ENCODE data around the gene BMP6. TPM values are rescaled to one million over a fixed set of nuclear protein-coding genes. Genes with fewer than 3 reads are reported as not detected.

Gene BMP6
- total and polyA plus RNA-seq, 2 of the 4 experiments (the other 2 are of a cell fraction), result 0.18 to 0.19 TPM

DNA sequence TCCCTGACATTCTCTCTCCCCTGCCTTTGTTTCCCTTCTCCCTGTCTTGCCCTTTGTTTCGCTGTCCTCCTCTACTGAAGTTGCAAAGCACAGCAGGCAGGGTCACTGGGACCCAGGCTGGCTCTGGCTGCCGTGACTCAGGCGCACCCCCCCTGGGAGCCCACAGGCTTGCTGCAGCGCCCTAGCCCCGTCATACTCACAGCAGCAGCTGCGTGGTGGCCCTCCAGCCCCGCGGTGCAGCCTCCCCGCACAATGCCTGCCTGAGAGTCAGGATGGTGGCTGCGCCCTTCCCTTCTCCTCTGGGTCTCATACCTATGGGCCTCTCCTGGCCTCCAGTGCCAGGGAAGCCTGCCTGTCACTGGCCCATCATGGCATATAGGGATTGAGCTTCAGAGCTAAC lies 143.0 kb downstream of the BMP6 start:
- Histone ChIP-seq H3K4ac (ENCODE audit: low read depth, low read length) (no peak overlapping the region), H3K56ac (ENCODE audit: extremely low read depth, insufficient read depth, low read length) (no peak overlapping the region), H4K8ac (ENCODE audit: low read depth in 2 of 2, low read length in 2 of 2) (no peak overlapping the region), H2AK5ac (ENCODE audit: low read depth, low read length) (no peak overlapping the region), H2BK120ac (ENCODE audit: low read depth, low read length) (no peak overlapping the region), H2BK20ac (ENCODE audit: low read depth, low read length) (no peak overlapping the region), H2AFZ (replicated peaks; ENCODE audit: low read length, poor library complexity) (no peak overlapping the region), H2BK15ac (ENCODE audit: low read depth, low read length) (no peak overlapping the region), H3K9me1 (ENCODE audit: insufficient read depth, low read length) (no peaks in the 10 kb centered on the region), H3K18ac (ENCODE audit: low read depth, low read length) (no peak overlapping the region), H3K27me3 (ENCODE audit: control insufficient read depth, insufficient read depth, low read length) (no peaks in the 10 kb centered on the region), H3K9me3 (ENCODE audit: control insufficient read depth, insufficient read depth, low read length) (peaks cover 4% of the 10 kb centered on the region), H3K4me1 (ENCODE audit: control insufficient read depth, insufficient read depth, low read length) (no peaks in the 10 kb centered on the region), H3K4me3 (ENCODE audit: insufficient read depth, low read depth, low read length) (no peak overlapping the region), H4K20me1 (ENCODE audit: insufficient read depth, low read length) (no peaks in the 10 kb centered on the region), H3K14ac (replicated peaks; ENCODE audit: low read depth, low read length) (no peak overlapping the region), H3K23ac (ENCODE audit: low read depth, low read length) (no peak overlapping the region), H4K91ac (ENCODE audit: insufficient read depth, low read depth, low read length) (no peak overlapping the region), H3K9ac (ENCODE audit: low read depth, low read length) (no peak overlapping the region), H3K4me2 (ENCODE audit: low read depth, low read length) (no peak overlapping the region), H4K5ac (ENCODE audit: low read depth, low read length) (no peak overlapping the region), H2BK5ac (ENCODE audit: low read depth, low read length, poor library complexity, severe bottlenecking) (no peak overlapping the region), H3K36me3 (ENCODE audit: control insufficient read depth, insufficient read depth, low read length) (no peaks in the 10 kb centered on the region), H2AK9ac (replicated peaks; ENCODE audit: low read depth, low read length, poor library complexity) (no peak overlapping the region), H3K79me1 (ENCODE audit: low read depth in 1 of 2, low read length in 2 of 2) (no peaks in the 10 kb centered on the region), H3K27ac (ENCODE audit: insufficient read depth, low read length) (no peak overlapping the region)
- BruUV-seq (replicated peaks), result no TSS peak
- intact Hi-C loops (cut with micrococcal nuclease) (no loop called here), in situ Hi-C loops (cut with MboI; ENCODE audit: low sequenced_read_pairs) (no loop called here), dilution Hi-C loops (cut with HindIII; ENCODE audit: low sequenced_read_pairs, unreplicated experiment) (no loop called here)
- DNase-seq (no peak), ATAC-seq (ENCODE audit: low read depth) (no peak)
- WGBS, 2 experiments (ENCODE audit: extremely low coverage in 2 of 2, insufficient read length in 1 of 2), result 81% methylated on average over 9 of the region's 10 CpGs; no CpG with 5 or more reads in 1 of the 2 experiments
- TF ChIP-seq BHLHE40 (IDR thresholded peaks at IDR 0.05; ENCODE audit: low read depth, low read length) (no peak), RCOR1 (IDR thresholded peaks at IDR 0.05; ENCODE audit: insufficient replicate concordance, low read length) (no peak), FOS (IDR thresholded peaks at IDR 0.05; ENCODE audit: low read depth, low read length) (no peak), CHD1 (IDR thresholded peaks at IDR 0.05; ENCODE audit: low read depth, low read length) (no peak)
- ChIA-PET POLR2A (ENCODE audit: unreplicated experiment) (no interaction called here), CTCF (no interaction called here)
